Pulmonary artery endothelial cell (primary cell): Measurements from ENCODE around the gene FAM163B. TPM values are rescaled to one million over a fixed set of nuclear protein-coding genes. Genes with fewer than 3 reads are reported as not detected.

ENCODE experiments used
- DNase-seq: peaks from one replicate; pipeline ENCODE4 v3.0.0-alpha.2; 2011; ENCODE audit warnings: low read depth, low spot score
- total RNA-seq: library from RNA; depleted of rRNA; stranded (reverse); fragments of >200 nt; gene quantifications from 2 replicates; pipeline ENCODE4 v1.2.3, GENCODE V29; 2014

Gene FAM163B
- total RNA-seq, 1 donor from 2014 or later, result not detected

DNA sequence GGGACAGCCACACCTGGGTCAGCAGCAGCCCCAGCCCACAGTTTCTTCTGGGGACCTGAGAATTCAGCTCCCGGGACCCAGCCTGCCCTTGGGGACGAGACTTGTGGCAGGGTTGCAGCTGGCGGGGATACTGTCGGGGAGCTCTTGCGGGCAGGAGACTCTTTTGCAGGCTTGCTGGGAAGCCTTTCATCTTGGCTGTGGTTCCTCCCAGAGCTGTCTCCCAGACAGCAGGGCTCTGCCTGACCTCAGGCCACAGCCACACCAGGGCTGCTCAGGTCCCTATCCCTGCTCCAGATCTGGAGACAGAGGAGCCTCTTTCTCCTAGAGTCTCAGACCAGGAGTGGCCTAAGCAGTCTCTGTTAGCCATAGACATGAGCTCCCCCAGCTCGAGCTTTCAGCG lies 79.7 kb downstream of the FAM163B start:
- DNase-seq, result no peak

DNA sequence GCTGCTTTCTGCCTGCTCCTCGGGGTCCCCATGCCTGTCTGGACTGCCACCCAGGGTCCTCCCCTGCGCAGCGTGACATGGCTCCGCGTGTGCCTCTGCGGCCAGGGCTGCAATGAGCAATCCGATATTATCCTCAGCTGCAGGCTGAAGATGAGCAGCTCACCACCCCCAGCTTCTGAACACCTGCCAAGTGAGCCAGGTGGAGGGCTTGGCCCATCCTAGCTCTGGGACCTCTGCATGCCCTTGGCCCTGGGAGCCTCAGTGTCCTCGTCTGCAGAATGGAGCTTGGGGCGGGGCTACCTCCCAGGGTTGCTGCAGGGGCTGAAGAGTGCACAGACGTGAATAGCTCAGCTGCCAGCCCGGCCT lies 80.3 kb downstream of the FAM163B start:
- DNase-seq, result no peak

DNA sequence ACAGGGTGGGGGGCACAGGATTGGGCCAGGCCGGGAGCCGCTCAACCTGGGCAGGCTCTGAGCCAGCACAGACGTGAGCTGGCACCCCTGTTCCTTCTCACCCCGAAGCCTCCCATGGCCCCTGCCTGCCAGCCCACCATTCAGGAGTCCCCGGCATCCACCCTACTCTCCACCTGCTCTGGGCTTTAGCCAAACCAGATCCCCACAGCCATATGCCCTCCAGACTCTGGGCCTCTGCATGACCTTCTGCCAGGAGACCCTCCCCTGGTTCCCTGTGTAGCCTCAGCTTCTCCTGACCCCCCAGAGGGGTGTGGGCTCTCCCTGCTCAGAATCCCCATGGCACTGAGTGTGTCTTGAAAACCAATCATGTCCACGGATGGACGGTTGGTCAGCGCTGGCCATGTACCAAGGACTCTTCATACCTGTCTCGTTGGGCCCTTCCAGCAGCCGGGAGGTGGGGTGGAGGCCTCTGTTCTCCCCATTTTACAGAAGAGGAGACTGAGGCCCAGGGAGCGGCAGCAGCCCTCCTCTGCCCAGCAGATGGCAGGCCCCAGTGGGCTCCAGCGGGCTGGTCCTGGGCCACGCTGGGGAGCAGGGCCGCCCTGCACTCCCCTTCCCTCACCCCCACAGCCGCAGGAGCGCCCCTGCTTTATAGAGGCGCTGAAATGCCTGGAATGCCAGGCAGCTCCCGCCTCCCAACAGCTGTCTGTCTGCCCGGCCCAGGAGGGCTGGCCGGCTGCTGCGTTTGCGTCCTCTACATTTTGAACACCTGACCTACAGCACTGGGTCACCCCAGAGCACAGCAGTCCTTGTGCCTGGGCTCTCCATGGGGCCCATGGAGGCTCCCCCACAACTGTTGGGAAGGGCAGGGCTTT lies 81.0 kb downstream of the FAM163B start:
- no peak for DNase-seq

DNA sequence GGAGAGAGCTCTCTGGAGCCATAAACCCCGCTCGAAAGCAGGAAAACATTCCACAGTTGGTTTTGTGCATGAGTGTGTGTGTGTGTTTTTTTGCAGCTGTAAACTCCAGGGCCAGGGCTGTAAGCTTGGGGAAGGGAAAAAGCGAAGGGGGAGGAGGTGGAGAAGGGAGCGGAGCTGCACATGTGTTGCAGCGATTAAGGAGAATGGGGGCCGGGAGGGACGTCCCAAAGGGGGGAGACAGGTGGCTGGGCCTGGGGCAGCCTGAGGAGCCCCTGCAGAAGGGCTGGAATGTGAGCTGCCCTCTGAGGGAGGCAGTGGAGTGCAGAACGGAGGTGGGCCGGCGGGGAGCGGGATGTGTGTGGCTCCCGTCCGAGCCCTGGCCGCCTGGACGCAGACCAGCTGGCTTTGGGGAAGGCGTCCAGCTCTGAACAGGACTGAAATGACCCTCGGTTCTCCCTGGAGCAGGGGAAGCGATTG lies 81.7 kb downstream of the FAM163B start:
- no peak for DNase-seq

Other genes starting within 250 kb of the FAM163B start
- gene SURF4, start 233.3 kb downstream of the FAM163B start, total RNA-seq, result 525 and 553 TPM in 2 replicates
- gene STKLD1, start 233.0 kb downstream of the FAM163B start, total RNA-seq, result 0.46 and 0.81 TPM in 2 replicates
- 20.1 and 26.8 TPM in 2 replicates for gene REXO4, start 191.4 kb downstream of the FAM163B start, total RNA-seq
- 0.53 and 0.66 TPM in 2 replicates for gene ADAMTS13, start 187.0 kb downstream of the FAM163B start, total RNA-seq
- 6.1 and 8.2 TPM in 2 replicates for gene CACFD1, start 149.4 kb downstream of the FAM163B start, total RNA-seq
- 36.0 and 42.3 TPM in 2 replicates for gene SLC2A6, start 130.3 kb downstream of the FAM163B start, total RNA-seq
- not detected in 2 replicates for gene MYMK, start 84.4 kb downstream of the FAM163B start, total RNA-seq
- gene ADAMTSL2, start 74.7 kb downstream of the FAM163B start, total RNA-seq, result not detected in 2 replicates
- gene DBH, start 27.0 kb upstream of the FAM163B start, total RNA-seq, result not detected in 2 replicates
- gene SARDH, start 129.0 kb upstream of the FAM163B start, total RNA-seq, result 0.20 and 0.35 TPM in 2 replicates